ENCODE measurements around the gene C5orf58. TPM values are rescaled to one million over a fixed set of nuclear protein-coding genes. Genes with fewer than 3 reads are reported as not detected.

The C5orf58 gene
- total RNA-seq, 1 donor from 2014 or later = not detected

DNA sequence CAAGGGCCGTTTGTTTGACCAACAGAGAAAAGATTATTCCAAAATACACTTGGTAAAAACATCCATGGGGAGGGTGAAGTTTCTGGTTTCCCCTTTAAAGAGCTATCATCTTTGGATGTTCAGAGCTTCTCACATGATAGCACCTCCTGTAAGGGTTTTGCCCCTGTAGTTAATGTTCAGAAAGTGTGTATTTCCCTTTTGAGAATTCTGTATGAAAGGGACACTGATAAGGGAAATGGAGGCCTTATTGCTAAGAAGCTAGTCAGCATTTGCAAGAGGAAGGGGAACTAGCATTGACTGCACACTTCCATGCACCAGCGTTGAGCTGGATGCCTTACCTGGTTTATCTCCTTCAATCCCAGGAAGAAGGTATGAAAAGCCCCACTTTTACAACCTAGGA, 31.5 kb upstream of the C5orf58 start:
- Histone ChIP-seq H3K27ac (no peak overlapping the region), H3K9me3 (ENCODE audit: low read depth) (no peaks in the 10 kb centered on the region), H3K9ac (no peak overlapping the region), H3K36me3 (no peaks in the 10 kb centered on the region), H3K4me1 (peaks cover 29% of the 10 kb centered on the region), H2AFZ (replicated peaks) (no peak overlapping the region), H3K4me3 (no peak overlapping the region), H3F3A (ENCODE audit: low read depth) (peaks cover 7% of the 10 kb centered on the region), H3K27me3 (peaks cover 4% of the 10 kb centered on the region), H3K4me2 (no peak overlapping the region), H4K20me1 (ENCODE audit: low read depth) (no peaks in the 10 kb centered on the region), H3K79me2 (ENCODE audit: low read depth) (no peaks in the 10 kb centered on the region)
- no peak for DNase-seq (ENCODE audit: low spot score)
- H3K27ac Mint-ChIP-seq = no peak overlapping the region
- H3K36me3 Mint-ChIP-seq = no peaks in the 10 kb centered on the region
- TF ChIP-seq, protein P1, sequence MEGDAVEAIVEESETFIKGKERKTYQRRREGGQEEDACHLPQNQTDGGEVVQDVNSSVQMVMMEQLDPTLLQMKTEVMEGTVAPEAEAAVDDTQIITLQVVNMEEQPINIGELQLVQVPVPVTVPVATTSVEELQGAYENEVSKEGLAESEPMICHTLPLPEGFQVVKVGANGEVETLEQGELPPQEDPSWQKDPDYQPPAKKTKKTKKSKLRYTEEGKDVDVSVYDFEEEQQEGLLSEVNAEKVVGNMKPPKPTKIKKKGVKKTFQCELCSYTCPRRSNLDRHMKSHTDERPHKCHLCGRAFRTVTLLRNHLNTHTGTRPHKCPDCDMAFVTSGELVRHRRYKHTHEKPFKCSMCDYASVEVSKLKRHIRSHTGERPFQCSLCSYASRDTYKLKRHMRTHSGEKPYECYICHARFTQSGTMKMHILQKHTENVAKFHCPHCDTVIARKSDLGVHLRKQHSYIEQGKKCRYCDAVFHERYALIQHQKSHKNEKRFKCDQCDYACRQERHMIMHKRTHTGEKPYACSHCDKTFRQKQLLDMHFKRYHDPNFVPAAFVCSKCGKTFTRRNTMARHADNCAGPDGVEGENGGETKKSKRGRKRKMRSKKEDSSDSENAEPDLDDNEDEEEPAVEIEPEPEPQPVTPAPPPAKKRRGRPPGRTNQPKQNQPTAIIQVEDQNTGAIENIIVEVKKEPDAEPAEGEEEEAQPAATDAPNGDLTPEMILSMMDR (IDR thresholded peaks at IDR 0.05) = no peak
- TF ChIP-seq EZH2phosphoT487 (IDR thresholded peaks at IDR 0.05) = no peak
- TF ChIP-seq EZH2 (IDR thresholded peaks at IDR 0.05) = no peak
- peaks cover 20% of the 10 kb centered on the region for H3K4me1 Mint-ChIP-seq
- peaks cover 2% of the 10 kb centered on the region for H3K27me3 Mint-ChIP-seq (ENCODE audit: insufficient read depth, low read depth)
- H3K4me3 Mint-ChIP-seq = no peak overlapping the region
- no peaks in the 10 kb centered on the region for H3K9me3 Mint-ChIP-seq

DNA sequence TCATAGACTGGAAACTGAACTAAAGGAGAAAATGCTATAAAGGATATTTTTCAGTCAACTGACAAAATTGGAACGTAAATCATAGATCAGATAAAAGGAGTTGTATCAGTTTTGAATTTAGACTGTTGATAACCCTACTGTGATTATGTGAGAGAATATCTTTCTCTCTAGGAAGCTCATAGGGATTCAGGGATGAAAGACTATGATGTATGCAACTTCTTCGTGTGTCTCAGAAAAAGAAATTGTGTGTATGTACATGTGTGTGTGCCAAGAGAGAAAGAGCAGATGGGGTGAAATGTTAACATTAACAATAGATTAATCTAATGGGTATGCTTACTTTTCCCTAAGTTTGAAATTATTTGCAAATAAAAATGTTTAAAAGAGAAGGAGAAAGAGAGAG, 30.7 kb upstream of the C5orf58 start:
- Histone ChIP-seq H3K4me3 (no peak overlapping the region), H3K9ac (no peak overlapping the region), H2AFZ (replicated peaks) (no peak overlapping the region), H3K27me3 (peaks cover 4% of the 10 kb centered on the region), H3K79me2 (ENCODE audit: low read depth) (no peaks in the 10 kb centered on the region), H3K4me1 (peaks cover 24% of the 10 kb centered on the region), H3K27ac (no peak overlapping the region), H3F3A (ENCODE audit: low read depth) (no peaks in the 10 kb centered on the region), H3K4me2 (no peak overlapping the region), H3K36me3 (no peaks in the 10 kb centered on the region), H4K20me1 (ENCODE audit: low read depth) (no peaks in the 10 kb centered on the region), H3K9me3 (ENCODE audit: low read depth) (no peaks in the 10 kb centered on the region)
- Mint-ChIP-seq H3K4me3 (no peak overlapping the region), H3K36me3 (no peaks in the 10 kb centered on the region), H3K27ac (no peak overlapping the region), H3K4me1 (peaks cover 15% of the 10 kb centered on the region), H3K9me3 (no peaks in the 10 kb centered on the region), H3K27me3 (ENCODE audit: insufficient read depth, low read depth) (peaks cover 2% of the 10 kb centered on the region)
- TF ChIP-seq EZH2phosphoT487 (IDR thresholded peaks at IDR 0.05) (no peak), EZH2 (IDR thresholded peaks at IDR 0.05) (no peak)
- TF ChIP-seq, protein P1 (IDR thresholded peaks at IDR 0.05) = no peak
- DNase-seq (ENCODE audit: low spot score) = no peak

DNA sequence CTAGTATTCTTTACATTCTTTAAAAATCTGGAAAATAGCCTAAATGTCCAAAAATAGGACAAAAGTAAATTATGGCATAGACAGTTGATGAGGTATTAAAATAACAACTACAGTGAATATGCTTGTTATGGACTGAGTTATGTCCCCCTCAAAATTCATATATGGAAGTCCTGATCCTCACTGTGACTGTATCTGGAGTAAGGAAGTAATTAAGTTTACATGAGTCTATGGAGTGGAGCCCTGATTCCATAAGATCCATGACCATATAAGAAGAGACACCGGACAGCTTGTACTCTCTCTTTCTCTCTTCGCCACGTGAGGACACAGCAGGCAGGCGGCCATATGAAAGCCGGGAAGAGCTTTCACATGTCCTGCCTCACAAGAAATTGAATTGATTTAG, 28.6 kb upstream of the C5orf58 start:
- Histone ChIP-seq H3K4me3 (no peak overlapping the region), H3K9me3 (ENCODE audit: low read depth) (no peaks in the 10 kb centered on the region), H3K9ac (no peak overlapping the region), H3K79me2 (ENCODE audit: low read depth) (no peaks in the 10 kb centered on the region), H2AFZ (replicated peaks) (no peak overlapping the region), H4K20me1 (ENCODE audit: low read depth) (no peaks in the 10 kb centered on the region), H3K4me1 (peaks cover 16% of the 10 kb centered on the region), H3K4me2 (no peak overlapping the region), H3K27ac (no peak overlapping the region), H3F3A (ENCODE audit: low read depth) (no peaks in the 10 kb centered on the region), H3K27me3 (no peaks in the 10 kb centered on the region), H3K36me3 (no peaks in the 10 kb centered on the region)
- no peaks in the 10 kb centered on the region for H3K36me3 Mint-ChIP-seq
- H3K27me3 Mint-ChIP-seq (ENCODE audit: insufficient read depth, low read depth) = peaks cover 2% of the 10 kb centered on the region
- TF ChIP-seq, protein P1 (IDR thresholded peaks at IDR 0.05) = no peak
- TF ChIP-seq EZH2 (IDR thresholded peaks at IDR 0.05) = no peak
- no peak for TF ChIP-seq EZH2phosphoT487 (IDR thresholded peaks at IDR 0.05)
- no peak for DNase-seq (ENCODE audit: low spot score)
- no peak overlapping the region for H3K4me3 Mint-ChIP-seq
- no peak overlapping the region for H3K27ac Mint-ChIP-seq
- peaks cover 15% of the 10 kb centered on the region for H3K4me1 Mint-ChIP-seq
- no peaks in the 10 kb centered on the region for H3K9me3 Mint-ChIP-seq

Measured in neural progenitor cell (in vitro differentiated cells).